Uterus (tissue), 2 donors: ENCODE data around the gene UBE2Q1.

Source experiments
- POLR2A ChIP-seq, 2 donors: fragments of 450-650 bp; IDR thresholded peaks; one replicate each; pipeline ENCODE4 v1.6.1; 2016; ENCODE audit warnings: antibody characterized with exemption in 2 of 2, mild to moderate bottlenecking in 1 of 2, moderate library complexity in 1 of 2
- TF ChIP-seq, protein P1 (sequence below), 4 experiments: fragments of 200-600 bp in 2 of 4; fragments of 450-650 bp in 2 of 4; sonication (generic) in 2 of 4; IDR thresholded peaks; one replicate each; pipeline ENCODE4 v1.5.1; 2016 to 2019; ENCODE audit warnings: antibody characterized with exemption in 4 of 4, mild to moderate bottlenecking in 2 of 4, moderate library complexity in 1 of 4

DNA sequence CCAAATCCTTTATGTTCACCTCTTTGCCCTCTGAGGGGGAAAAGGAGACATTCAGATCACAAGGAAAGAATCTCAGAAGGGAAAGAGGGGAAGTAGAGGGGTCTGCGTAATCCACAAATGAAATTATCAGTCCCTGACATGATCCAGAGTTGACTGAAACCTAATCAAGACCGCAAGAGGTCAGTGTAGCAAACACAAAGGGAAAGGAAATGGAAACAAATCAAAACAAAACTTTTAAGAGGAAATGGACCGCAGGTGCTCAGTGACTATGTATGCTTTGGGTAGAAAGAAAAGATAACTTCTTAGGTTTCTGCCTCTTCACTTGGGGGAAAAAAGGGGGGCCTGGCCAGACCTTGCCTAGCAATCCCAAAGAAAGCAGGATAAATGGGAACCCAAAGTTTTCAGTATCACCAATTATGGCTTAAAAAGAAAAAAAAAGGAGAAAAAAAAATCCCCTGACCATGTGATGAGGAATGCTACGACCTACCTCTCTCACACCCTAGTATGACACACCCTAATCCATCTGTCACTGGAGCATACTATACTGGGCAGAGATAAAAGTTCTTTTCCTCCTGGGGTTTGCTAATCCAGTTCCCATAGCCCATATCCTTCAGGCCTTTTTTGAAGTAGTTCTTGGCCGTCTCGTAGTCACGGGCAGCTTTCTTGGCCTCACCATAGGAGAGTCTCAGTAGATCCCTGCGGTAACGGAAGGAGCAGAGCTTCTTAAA is 26.0 kb upstream of the UBE2Q1 start:
- TF ChIP-seq, protein P1, sequence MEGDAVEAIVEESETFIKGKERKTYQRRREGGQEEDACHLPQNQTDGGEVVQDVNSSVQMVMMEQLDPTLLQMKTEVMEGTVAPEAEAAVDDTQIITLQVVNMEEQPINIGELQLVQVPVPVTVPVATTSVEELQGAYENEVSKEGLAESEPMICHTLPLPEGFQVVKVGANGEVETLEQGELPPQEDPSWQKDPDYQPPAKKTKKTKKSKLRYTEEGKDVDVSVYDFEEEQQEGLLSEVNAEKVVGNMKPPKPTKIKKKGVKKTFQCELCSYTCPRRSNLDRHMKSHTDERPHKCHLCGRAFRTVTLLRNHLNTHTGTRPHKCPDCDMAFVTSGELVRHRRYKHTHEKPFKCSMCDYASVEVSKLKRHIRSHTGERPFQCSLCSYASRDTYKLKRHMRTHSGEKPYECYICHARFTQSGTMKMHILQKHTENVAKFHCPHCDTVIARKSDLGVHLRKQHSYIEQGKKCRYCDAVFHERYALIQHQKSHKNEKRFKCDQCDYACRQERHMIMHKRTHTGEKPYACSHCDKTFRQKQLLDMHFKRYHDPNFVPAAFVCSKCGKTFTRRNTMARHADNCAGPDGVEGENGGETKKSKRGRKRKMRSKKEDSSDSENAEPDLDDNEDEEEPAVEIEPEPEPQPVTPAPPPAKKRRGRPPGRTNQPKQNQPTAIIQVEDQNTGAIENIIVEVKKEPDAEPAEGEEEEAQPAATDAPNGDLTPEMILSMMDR (IDR thresholded peaks at IDR 0.05): no peak
- TF ChIP-seq POLR2A (IDR thresholded peaks at IDR 0.05): no peak
